GM19240 (cell line): ENCODE measurements around the gene GLB1L3.
"Not testable (repeated sequence)": the region's sequence is repeated elsewhere in the genome, so short reads cannot be mapped to it uniquely, and the experiment has no call there.

ENCODE experiments used
- DNase-seq: peaks from one replicate; pipeline ENCODE4 v3.0.0; 2011; ENCODE audit warnings: low spot score; ENCODE audit not compliant: insufficient read length

The GLB1L3 gene

GRCh38 chr11:134250675-134251074 lies 25.5 kb upstream of the GLB1L3 start:
- no peak for DNase-seq

GRCh38 chr11:134252346-134253187 lies 23.6 kb upstream of the GLB1L3 start:
- no peak for DNase-seq

GRCh38 chr11:134253188-134253993 lies 22.8 kb upstream of the GLB1L3 start, which contains the start of the genes ACAD8 and THYN1:
Gene ACAD8 (plus strand): TSS chr11:134253568. CDS start chr11:134253601, 33 bp downstream.
Gene THYN1 (minus strand): TSS chr11:134253352. CDS start chr11:134252882, 470 bp downstream.
- peak; percentile 89 for DNase-seq

GRCh38 chr11:134254433-134255183 lies 21.6 kb upstream of the GLB1L3 start:
- DNase-seq = no peak

- not testable (repeated sequence) for DNase-seq
These were observed 21.0 kb upstream of the GLB1L3 start for GRCh38 chr11:134255184-134255561.

GRCh38 chr11:134257101-134257500 lies 19.1 kb upstream of the GLB1L3 start:
- DNase-seq = no peak

GRCh38 chr11:134258577-134258976 lies 17.6 kb upstream of the GLB1L3 start:
- no peak for DNase-seq

- DNase-seq = no peak
These were observed 15.7 kb upstream of the GLB1L3 start for GRCh38 chr11:134260503-134260902.

GRCh38 chr11:134260983-134261382 lies 15.2 kb upstream of the GLB1L3 start:
- no peak for DNase-seq

- DNase-seq = no peak
These were observed 14.3 kb upstream of the GLB1L3 start for GRCh38 chr11:134261626-134262488.

GRCh38 chr11:134264966-134265764 lies 11.0 kb upstream of the GLB1L3 start:
- DNase-seq = no peak

GRCh38 chr11:134266440-134266839 lies 9.7 kb upstream of the GLB1L3 start:
- DNase-seq = no peak

GRCh38 chr11:134266841-134267251 lies 9.3 kb upstream of the GLB1L3 start:
- DNase-seq = no peak

GRCh38 chr11:134267461-134267860 lies 8.7 kb upstream of the GLB1L3 start:
- DNase-seq = no peak

- no peak for DNase-seq
These were observed 8.2 kb upstream of the GLB1L3 start for GRCh38 chr11:134267966-134268365.

- DNase-seq = no peak
These were observed 5.9 kb upstream of the GLB1L3 start for GRCh38 chr11:134270250-134270714.

GRCh38 chr11:134271978-134272377 lies 4.2 kb upstream of the GLB1L3 start:
- no peak for DNase-seq

GRCh38 chr11:134272381-134273316 lies 3.5 kb upstream of the GLB1L3 start:
- no peak for DNase-seq

GRCh38 chr11:134273317-134273712 lies 2.9 kb upstream of the GLB1L3 start:
- DNase-seq = no peak
